CD4-positive, alpha-beta T cell (primary cell): ENCODE measurements around the gene ECEL1. TPM values are rescaled to one million over a fixed set of nuclear protein-coding genes. Genes with fewer than 3 reads are reported as not detected.

Source experiments
- ATAC-seq: fragments of 200-7000 bp; cut with Tn5 transposase; one replicate; pipeline ENCODE4 v1.10.0; 2022; ENCODE audit warnings: mild to moderate bottlenecking; ENCODE audit not compliant: poor library complexity
- CTCF ChIA-PET: fragments of 350-600 bp; sonication (Branson Sonifier 250); formaldehyde crosslinking; loops from one replicate; lab custom pipeline; 2021; ENCODE audit warnings: antibody characterized with exemption, inconsistent platforms; lab: Charles Lee
- POLR2A ChIA-PET: fragments of 350-600 bp; sonication (Branson Sonifier 250); formaldehyde crosslinking; loops from one replicate; lab custom pipeline; 2021; ENCODE audit warnings: antibody characterized with exemption, inconsistent platforms; lab: Charles Lee
- DNase-seq, 14 experiments: peaks; one replicate each; pipeline ENCODE4 v3.0.0-alpha.2; 2013 to 2020; ENCODE audit warnings: mixed read lengths in 2 of 14
- H3K27ac ChIP-seq, 2 donors: one replicate each; pipeline versions ENCODE4 v1.5.1 to v1.7.0; 2013; ENCODE audit warnings: low read length in 2 of 2, low read depth in 1 of 2, mild to moderate bottlenecking in 1 of 2
- H3K27me3 ChIP-seq, 2 experiments: 1 replicate in 1 of 2; 2 replicates in 1 of 2; pipeline versions ENCODE4 v1.6.1 to v1.7.0; 2013; ENCODE audit warnings: low read length in 2 of 2, control low read depth in 1 of 2, mild to moderate bottlenecking in 1 of 2, moderate library complexity in 1 of 2; ENCODE audit not compliant: insufficient read depth in 2 of 2, control insufficient read depth in 1 of 2
- H3K36me3 ChIP-seq: one replicate; pipeline ENCODE4 v1.6.1; 2013; ENCODE audit warnings: low read length, control low read depth; ENCODE audit not compliant: insufficient read depth
- H3K4me1 ChIP-seq: one replicate; pipeline ENCODE4 v1.6.1; 2013; ENCODE audit warnings: low read length, control low read depth; ENCODE audit not compliant: insufficient read depth
- H3K4me3 ChIP-seq: one replicate; pipeline ENCODE4 v1.5.1; 2013; ENCODE audit warnings: mild to moderate bottlenecking, low read length, moderate library complexity
- H3K9me3 ChIP-seq, 2 experiments: 1 replicate in 1 of 2; 2 replicates in 1 of 2; pipeline versions ENCODE4 v1.6.1 to v1.7.0; 2013; ENCODE audit warnings: low read length in 2 of 2, mild to moderate bottlenecking in 2 of 2, control low read depth in 1 of 2, moderate library complexity in 1 of 2; ENCODE audit not compliant: control insufficient read depth in 1 of 2, insufficient read depth in 1 of 2
- H3K27ac Mint-ChIP-seq: one replicate; pipeline ENCODE4 v1.8.0; 2020; ENCODE audit warnings: mixed read lengths
- H3K27me3 Mint-ChIP-seq: one replicate; pipeline ENCODE4 v1.8.0; 2021; ENCODE audit warnings: mixed read lengths
- H3K36me3 Mint-ChIP-seq: one replicate; pipeline ENCODE4 v1.8.0; 2021; ENCODE audit warnings: low read depth, mixed read lengths
- H3K4me1 Mint-ChIP-seq: one replicate; pipeline ENCODE4 v1.8.0; 2021; ENCODE audit warnings: low read depth, mixed read lengths
- H3K4me3 Mint-ChIP-seq: one replicate; pipeline ENCODE4 v1.8.0; 2020; ENCODE audit warnings: mild to moderate bottlenecking, mixed read lengths
- H3K9me3 Mint-ChIP-seq: one replicate; pipeline ENCODE4 v1.8.0; 2020; ENCODE audit warnings: mixed read lengths
- intact Hi-C, 2 experiments: fragments of 100-400 bp; cut with DNase I in 1 of 2; cut with micrococcal nuclease in 1 of 2; formaldehyde crosslinking; loops; one replicate each; pipeline versions ENCODE4 v1.15.1 to v1.9.0; 2023 to 2025; cut with DNase I, micrococcal nuclease
- total RNA-seq, 174 experiments: library from RNA in 2 of 174; stranded (reverse) in 2 of 174; gene quantifications; one replicate each; pipeline ENCODE4 v1.2.3 and lab custom pipeline; 2021 to 2026
- TF ChIP-seq, protein P1 (sequence below): fragments of 200-600 bp; IDR thresholded peaks from one replicate; pipeline ENCODE4 v1.8.0; 2022; ENCODE audit warnings: antibody characterized with exemption, mild to moderate bottlenecking

Gene ECEL1
- total RNA-seq, 2 experiments from 2014 or later = not detected

DNA sequence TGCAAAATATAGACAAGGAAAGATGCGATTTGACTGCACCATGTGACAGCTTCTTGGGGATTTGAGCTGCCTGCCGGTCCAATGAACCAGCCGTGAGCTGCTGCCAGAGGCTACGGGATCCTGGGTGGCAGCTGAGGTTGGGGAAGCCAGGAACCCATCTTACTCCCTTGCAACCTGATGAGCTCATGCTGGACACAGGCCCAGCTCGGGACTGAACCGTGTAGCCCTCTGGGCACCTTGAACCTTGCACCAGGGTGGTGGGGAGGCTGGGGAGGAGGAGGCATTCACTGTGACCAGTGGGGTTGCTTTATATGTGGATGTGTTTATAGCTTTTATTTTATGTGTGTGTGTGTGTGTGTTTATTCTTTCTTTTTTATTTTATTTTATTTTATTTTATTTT lies 22.6 kb downstream of the ECEL1 start:
- Histone ChIP-seq H3K27ac (no peak overlapping the region), H3K36me3 (no peaks in the 10 kb centered on the region), H3K27me3 (peaks cover 0 to 3% of the 10 kb centered on the region in 2 experiments), H3K9me3 (peaks cover 0 to 5% of the 10 kb centered on the region in 2 experiments), H3K4me1 (no peaks in the 10 kb centered on the region), H3K4me3 (no peak overlapping the region)
- TF ChIP-seq, protein P1, sequence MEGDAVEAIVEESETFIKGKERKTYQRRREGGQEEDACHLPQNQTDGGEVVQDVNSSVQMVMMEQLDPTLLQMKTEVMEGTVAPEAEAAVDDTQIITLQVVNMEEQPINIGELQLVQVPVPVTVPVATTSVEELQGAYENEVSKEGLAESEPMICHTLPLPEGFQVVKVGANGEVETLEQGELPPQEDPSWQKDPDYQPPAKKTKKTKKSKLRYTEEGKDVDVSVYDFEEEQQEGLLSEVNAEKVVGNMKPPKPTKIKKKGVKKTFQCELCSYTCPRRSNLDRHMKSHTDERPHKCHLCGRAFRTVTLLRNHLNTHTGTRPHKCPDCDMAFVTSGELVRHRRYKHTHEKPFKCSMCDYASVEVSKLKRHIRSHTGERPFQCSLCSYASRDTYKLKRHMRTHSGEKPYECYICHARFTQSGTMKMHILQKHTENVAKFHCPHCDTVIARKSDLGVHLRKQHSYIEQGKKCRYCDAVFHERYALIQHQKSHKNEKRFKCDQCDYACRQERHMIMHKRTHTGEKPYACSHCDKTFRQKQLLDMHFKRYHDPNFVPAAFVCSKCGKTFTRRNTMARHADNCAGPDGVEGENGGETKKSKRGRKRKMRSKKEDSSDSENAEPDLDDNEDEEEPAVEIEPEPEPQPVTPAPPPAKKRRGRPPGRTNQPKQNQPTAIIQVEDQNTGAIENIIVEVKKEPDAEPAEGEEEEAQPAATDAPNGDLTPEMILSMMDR = no peak
- H3K4me1 Mint-ChIP-seq = no peaks in the 10 kb centered on the region
- H3K4me3 Mint-ChIP-seq = no peak overlapping the region
- ATAC-seq = no peak
- ChIA-PET CTCF (no interaction called here), POLR2A (no interaction called here)
- no peak overlapping the region for H3K27ac Mint-ChIP-seq
- H3K36me3 Mint-ChIP-seq = no peaks in the 10 kb centered on the region
- peaks cover 26% of the 10 kb centered on the region for H3K27me3 Mint-ChIP-seq
- H3K9me3 Mint-ChIP-seq = no peaks in the 10 kb centered on the region
- intact Hi-C loops = no loop called here
- no peak for DNase-seq

GRCh38 chr2:232464544-232464885 lies 23.1 kb downstream of the ECEL1 start:
- Mint-ChIP-seq H3K36me3 (no peaks in the 10 kb centered on the region), H3K4me3 (no peak overlapping the region), H3K9me3 (no peaks in the 10 kb centered on the region), H3K27me3 (peaks cover 31% of the 10 kb centered on the region), H3K27ac (no peak overlapping the region), H3K4me1 (no peaks in the 10 kb centered on the region)
- peaks cover 0 to 5% of the 10 kb centered on the region in 2 experiments for H3K9me3 ChIP-seq
- POLR2A ChIA-PET = no interaction called here
- H3K4me1 ChIP-seq = no peaks in the 10 kb centered on the region
- CTCF ChIA-PET = no interaction called here
- DNase-seq (no peak), ATAC-seq (no peak)
- TF ChIP-seq, protein P1 = no peak
- H3K27ac ChIP-seq = no peak overlapping the region
- intact Hi-C loops = no loop called here
- no peak overlapping the region for H3K4me3 ChIP-seq
- no peaks in the 10 kb centered on the region for H3K27me3 ChIP-seq
- H3K36me3 ChIP-seq = no peaks in the 10 kb centered on the region

DNA sequence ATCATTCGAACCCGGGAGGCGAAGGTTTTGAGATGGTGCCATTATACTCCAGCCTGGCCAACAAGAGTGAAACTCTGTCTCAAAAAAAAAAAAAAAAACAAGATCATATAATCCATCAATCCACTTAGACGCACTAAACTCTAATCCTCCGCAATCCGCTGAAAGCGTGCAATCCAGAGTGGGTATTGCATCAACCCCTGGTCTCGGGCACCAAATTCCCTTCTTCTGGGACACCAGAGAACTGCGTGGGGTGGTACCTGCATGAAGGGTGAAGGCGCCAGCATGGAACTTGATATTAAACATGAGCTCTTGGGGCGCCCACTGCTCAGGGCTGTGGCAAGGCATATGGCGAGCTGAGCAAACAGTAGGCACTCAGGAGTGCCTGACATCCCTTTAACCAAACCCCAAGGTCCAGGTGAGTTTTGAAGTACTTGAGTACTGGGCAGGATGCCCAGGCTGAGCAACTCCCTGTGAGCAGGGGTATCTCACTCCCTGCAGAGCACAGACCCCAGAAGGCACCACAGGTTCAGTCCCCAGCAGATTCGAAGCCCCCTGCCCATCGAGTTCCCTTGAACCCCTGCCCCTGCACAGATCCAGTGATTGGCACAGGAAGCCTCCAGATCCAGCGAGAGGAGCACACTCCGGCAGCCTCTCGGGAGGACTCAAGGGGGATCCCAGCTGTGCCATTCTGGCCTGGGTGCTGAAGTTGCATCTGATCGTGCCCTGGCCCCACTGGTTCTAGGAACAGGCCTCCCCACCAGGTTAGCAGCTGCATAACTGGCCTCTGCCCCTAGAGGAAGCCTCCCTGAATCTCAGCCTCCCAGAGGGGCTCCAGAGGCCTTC lies 23.7 kb downstream of the ECEL1 start:
- no peak for ATAC-seq
- intact Hi-C loops = no loop called here

More for the DNA sequence above, 23.7 kb downstream of the ECEL1 start:
- Histone ChIP-seq H3K4me1 (no peaks in the 10 kb centered on the region), H3K36me3 (no peaks in the 10 kb centered on the region), H3K4me3 (no peak overlapping the region), H3K27ac (no peak overlapping the region), H3K27me3 (no peaks in the 10 kb centered on the region), H3K9me3 (peaks cover 0 to 5% of the 10 kb centered on the region in 2 experiments)
- Mint-ChIP-seq H3K36me3 (no peaks in the 10 kb centered on the region), H3K27me3 (peaks cover 29% of the 10 kb centered on the region), H3K27ac (no peak overlapping the region), H3K9me3 (no peaks in the 10 kb centered on the region), H3K4me1 (no peaks in the 10 kb centered on the region), H3K4me3 (no peak overlapping the region)
- ChIA-PET POLR2A (no interaction called here), CTCF (no interaction called here)
- DNase-seq = no peak
- TF ChIP-seq, protein P1 = no peak
